ENCODE data around the gene WDR89.
A peak's percentile ranks its signal among the peaks of the same experiment; 100 is the strongest.

The WDR89 gene

GRCh38 chr14:63652406-63652805 is 10.7 kb upstream of the WDR89 start:
- TF ChIP-seq, protein P1, sequence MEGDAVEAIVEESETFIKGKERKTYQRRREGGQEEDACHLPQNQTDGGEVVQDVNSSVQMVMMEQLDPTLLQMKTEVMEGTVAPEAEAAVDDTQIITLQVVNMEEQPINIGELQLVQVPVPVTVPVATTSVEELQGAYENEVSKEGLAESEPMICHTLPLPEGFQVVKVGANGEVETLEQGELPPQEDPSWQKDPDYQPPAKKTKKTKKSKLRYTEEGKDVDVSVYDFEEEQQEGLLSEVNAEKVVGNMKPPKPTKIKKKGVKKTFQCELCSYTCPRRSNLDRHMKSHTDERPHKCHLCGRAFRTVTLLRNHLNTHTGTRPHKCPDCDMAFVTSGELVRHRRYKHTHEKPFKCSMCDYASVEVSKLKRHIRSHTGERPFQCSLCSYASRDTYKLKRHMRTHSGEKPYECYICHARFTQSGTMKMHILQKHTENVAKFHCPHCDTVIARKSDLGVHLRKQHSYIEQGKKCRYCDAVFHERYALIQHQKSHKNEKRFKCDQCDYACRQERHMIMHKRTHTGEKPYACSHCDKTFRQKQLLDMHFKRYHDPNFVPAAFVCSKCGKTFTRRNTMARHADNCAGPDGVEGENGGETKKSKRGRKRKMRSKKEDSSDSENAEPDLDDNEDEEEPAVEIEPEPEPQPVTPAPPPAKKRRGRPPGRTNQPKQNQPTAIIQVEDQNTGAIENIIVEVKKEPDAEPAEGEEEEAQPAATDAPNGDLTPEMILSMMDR (IDR thresholded peaks at IDR 0.05), result no peak
- Histone ChIP-seq H3K27me3 (no peaks in the 10 kb centered on the region), H3K4me1 (ENCODE audit: control insufficient read depth in 1 of 2, insufficient read depth in 1 of 2, low read depth in 1 of 2, low read length in 1 of 2) (no peaks in the 10 kb centered on the region), H3K9me3 (no peaks in the 10 kb centered on the region), H3K36me3 (no peaks in the 10 kb centered on the region), H3K4me3 (ENCODE audit: low read depth in 1 of 2, low read length in 1 of 2) (no peak overlapping the region), H3K27ac (no peak overlapping the region)

DNA sequence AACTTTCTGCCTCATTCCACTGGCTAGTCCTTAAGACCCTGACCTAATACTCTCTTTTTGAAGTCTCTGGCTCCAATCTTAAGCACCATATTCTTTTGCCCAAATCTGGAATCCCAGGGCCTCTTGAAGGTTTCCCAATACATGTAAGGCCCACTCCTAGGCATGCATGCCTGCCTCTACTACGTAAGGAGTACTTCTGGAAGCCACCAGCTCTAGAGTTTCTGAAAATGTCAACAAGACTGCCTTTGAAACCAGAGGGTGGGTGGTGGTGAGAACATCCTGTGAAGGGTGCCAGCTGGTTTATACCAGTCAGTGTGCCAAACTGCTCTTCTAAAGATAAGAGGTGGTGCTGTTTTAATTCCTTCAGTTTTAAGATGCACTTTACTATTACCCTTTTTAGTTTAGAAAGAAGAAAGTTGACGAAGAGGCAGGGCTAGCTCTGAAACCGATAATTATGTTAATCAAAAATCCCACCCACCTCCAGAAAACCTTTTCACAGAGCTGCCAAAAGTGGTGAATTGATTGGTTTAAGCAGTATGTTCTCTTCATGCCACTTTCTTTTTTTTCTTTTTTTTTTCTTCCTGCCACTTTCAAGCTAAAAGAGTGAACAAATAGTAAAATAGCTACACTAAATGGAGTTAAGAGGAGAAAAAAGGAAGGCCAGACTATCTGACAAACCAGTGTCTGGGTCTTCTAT is 8.7 kb upstream of the WDR89 start:
- Histone ChIP-seq H3K27ac (no peak overlapping the region), H3K4me3 (ENCODE audit: low read depth in 1 of 2, low read length in 1 of 2) (no peak overlapping the region), H3K36me3 (no peaks in the 10 kb centered on the region), H3K4me1 (ENCODE audit: control insufficient read depth in 1 of 2, insufficient read depth in 1 of 2, low read depth in 1 of 2, low read length in 1 of 2) (no peaks in the 10 kb centered on the region), H3K27me3 (no peaks in the 10 kb centered on the region), H3K9me3 (no peaks in the 10 kb centered on the region)
- TF ChIP-seq, protein P1 (IDR thresholded peaks at IDR 0.05), result no peak

GRCh38 chr14:63647696-63648410 is 6.2 kb upstream of the WDR89 start:
- H3K27ac ChIP-seq, result no peak overlapping the region
- H3K27me3 ChIP-seq, result no peaks in the 10 kb centered on the region
- peaks cover under 1 to 2% of the 10 kb centered on the region in 2 experiments for H3K4me1 ChIP-seq (ENCODE audit: control insufficient read depth in 1 of 2, insufficient read depth in 1 of 2, low read depth in 1 of 2, low read length in 1 of 2)
- no peak overlapping the region for H3K4me3 ChIP-seq (ENCODE audit: low read depth in 1 of 2, low read length in 1 of 2)
- no peaks in the 10 kb centered on the region for H3K36me3 ChIP-seq
- H3K9me3 ChIP-seq, result no peaks in the 10 kb centered on the region
- TF ChIP-seq, protein P1 (IDR thresholded peaks at IDR 0.05), result no peak

DNA sequence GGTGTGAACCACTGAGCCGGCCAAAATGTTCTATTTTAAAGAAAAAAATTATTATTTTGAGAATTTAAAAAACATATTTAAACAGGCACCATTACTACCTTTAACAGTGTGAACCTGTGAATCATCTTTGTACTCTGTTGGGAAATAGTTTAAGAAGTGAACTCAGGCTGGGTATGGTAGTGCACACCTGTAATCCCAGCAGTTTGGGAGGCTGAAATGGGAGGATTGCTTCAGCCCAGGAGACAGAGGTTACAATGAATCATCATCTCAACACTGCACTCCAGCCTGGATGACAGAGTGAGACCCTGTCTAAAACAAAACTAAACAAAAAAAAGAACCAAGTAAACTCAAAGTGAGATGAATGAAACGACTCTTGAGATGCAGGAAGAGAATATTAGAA is 3.1 kb upstream of the WDR89 start:
- no peaks in the 10 kb centered on the region for H3K36me3 ChIP-seq
- H3K4me3 ChIP-seq (ENCODE audit: low read depth in 1 of 2, low read length in 1 of 2), result no peak overlapping the region
- H3K27me3 ChIP-seq, result no peaks in the 10 kb centered on the region
- no peaks in the 10 kb centered on the region for H3K9me3 ChIP-seq
- H3K27ac ChIP-seq, result no peak overlapping the region
- TF ChIP-seq, protein P1 (IDR thresholded peaks at IDR 0.05), result no peak
- H3K4me1 ChIP-seq (ENCODE audit: control insufficient read depth in 1 of 2, insufficient read depth in 1 of 2, low read depth in 1 of 2, low read length in 1 of 2), result peaks cover 14 to 18% of the 10 kb centered on the region in 2 experiments

- TF ChIP-seq, protein P1 (IDR thresholded peaks at IDR 0.05), result no peak
Observed at GRCh38 chr14:63642656-63643382, 1.1 kb upstream of the WDR89 start.

More at GRCh38 chr14:63642656-63643382, 1.1 kb upstream of the WDR89 start:
- Histone ChIP-seq H3K27me3 (no peaks in the 10 kb centered on the region), H3K4me3 (ENCODE audit: low read depth in 1 of 2, low read length in 1 of 2) (peak overlapping the region; percentile 74 to 78), H3K4me1 (ENCODE audit: control insufficient read depth in 1 of 2, insufficient read depth in 1 of 2, low read depth in 1 of 2, low read length in 1 of 2) (peaks cover 14 to 18% of the 10 kb centered on the region in 2 experiments), H3K36me3 (no peaks in the 10 kb centered on the region), H3K27ac (peak overlapping the region; percentile 95), H3K9me3 (no peaks in the 10 kb centered on the region)

All from neutrophil (primary cell).